H1 (cell line): ENCODE results near the gene KAT2A. TPM values are rescaled to one million over a fixed set of nuclear protein-coding genes. Genes with fewer than 3 reads are reported as not detected.

Source experiments
- CTCF ChIA-PET: fragments of 300-600 bp; sonication (Branson Sonifier 250); formaldehyde crosslinking; loops from one replicate; lab custom pipeline; 2021; ENCODE audit not compliant: partially characterized antibody; lab: Charles Lee
- POLR2A ChIA-PET: fragments of 300-600 bp; sonication (Branson Sonifier 250); formaldehyde crosslinking; loops from one replicate; lab custom pipeline; 2021; ENCODE audit warnings: inconsistent platforms; ENCODE audit not compliant: partially characterized antibody; lab: Charles Lee
- DNase-seq, 2 experiments: peaks; one replicate each; pipeline versions ENCODE4 v3.0.0 to v3.0.0-alpha.2; 2010 to 2022; ENCODE audit warnings: low spot score in 2 of 2, low read depth in 1 of 2, mixed read lengths in 1 of 2
- FAIRE-seq: peaks from 2 replicates; lab custom pipeline; 2011; peaks lifted over from hg19 to GRCh38; lab: Jason Lieb, UNC
- H2AFZ ChIP-seq: 2 replicates; pipeline ENCODE4 v1.8.1; 2012; ENCODE audit warnings: low read length, inconsistent platforms
- H2AK5ac ChIP-seq: 2 replicates; pipeline ENCODE4 v1.6.1; 2013; ENCODE audit warnings: low read depth, low read length
- H2BK120ac ChIP-seq: replicated peaks from 2 replicates; pipeline ENCODE3; 2013; ENCODE audit warnings: low read depth, low read length, inconsistent platforms
- H2BK12ac ChIP-seq: 2 replicates; pipeline ENCODE4 v1.6.1; 2013; ENCODE audit warnings: low read depth, low read length
- H2BK15ac ChIP-seq: 2 replicates; pipeline ENCODE4 v1.6.1; 2013; ENCODE audit warnings: low read length
- H2BK20ac ChIP-seq: 2 replicates; pipeline ENCODE4 v1.6.1; 2013; ENCODE audit warnings: low read length
- H2BK5ac ChIP-seq: 2 replicates; pipeline ENCODE4 v1.6.1; 2013; ENCODE audit warnings: low read depth, low read length
- H3K14ac ChIP-seq: 2 replicates; pipeline ENCODE4 v1.6.1; 2013; ENCODE audit warnings: inconsistent platforms; ENCODE audit not compliant: insufficient read length
- H3K18ac ChIP-seq: 2 replicates; pipeline ENCODE4 v1.6.1; 2013; ENCODE audit warnings: low read length; ENCODE audit errors: extremely low read depth
- H3K23ac ChIP-seq: 2 replicates; pipeline ENCODE4 v1.6.1; 2013; ENCODE audit warnings: inconsistent platforms; ENCODE audit not compliant: insufficient read length
- H3K23me2 ChIP-seq: 2 replicates; pipeline ENCODE4 v1.6.1; 2013; ENCODE audit warnings: low read depth, low read length
- H3K27ac ChIP-seq: 2 replicates; pipeline ENCODE4 v1.6.1; 2011; ENCODE audit warnings: low read depth, low read length, inconsistent platforms
- H3K27me3 ChIP-seq, 4 experiments: replicated peaks in 1 of 4; 1 replicate in 1 of 4; 2 replicates in 3 of 4; pipeline versions ENCODE4 v1.6.1 to v1.8.1; 2011 to 2013; ENCODE audit warnings: low read length in 3 of 4, mild to moderate bottlenecking in 3 of 4, inconsistent platforms in 2 of 4, mixed read lengths in 2 of 4, moderate library complexity in 1 of 4; ENCODE audit not compliant: control insufficient read depth in 3 of 4, insufficient read depth in 3 of 4; ENCODE audit errors: extremely low read depth in 1 of 4
- H3K36me3 ChIP-seq, 4 experiments: 2 replicates each; pipeline versions ENCODE4 v1.6.1 to v1.8.1; 2011 to 2013; ENCODE audit warnings: mild to moderate bottlenecking in 4 of 4, low read length in 3 of 4, moderate library complexity in 2 of 4, control low read depth in 1 of 4, inconsistent platforms in 1 of 4; ENCODE audit not compliant: insufficient read depth in 4 of 4, control insufficient read depth in 2 of 4
- H3K4ac ChIP-seq: replicated peaks from 2 replicates; pipeline ENCODE3; 2013; ENCODE audit warnings: low read length, low read depth, mixed read lengths, inconsistent platforms; ENCODE audit not compliant: insufficient read length
- H3K4me1 ChIP-seq, 4 experiments: replicated peaks in 1 of 4; 1 replicate in 1 of 4; 2 replicates in 3 of 4; pipeline versions ENCODE4 v1.6.1 to v1.8.1; 2011 to 2013; ENCODE audit warnings: low read length in 3 of 4, inconsistent platforms in 2 of 4, mixed read lengths in 1 of 4; ENCODE audit not compliant: insufficient read depth in 4 of 4, control insufficient read depth in 3 of 4
- H3K4me2 ChIP-seq, 2 experiments: 2 replicates each; pipeline versions ENCODE4 v1.6.1 to v1.8.1; 2011 to 2013; ENCODE audit warnings: low read depth in 2 of 2, low read length in 2 of 2, control low read depth in 1 of 2, inconsistent platforms in 1 of 2, mild to moderate bottlenecking in 1 of 2; ENCODE audit not compliant: insufficient read depth in 1 of 2
- H3K4me3 ChIP-seq, 4 experiments: fragments of 200-600, 300-600 bp in 1 of 4; sonication (generic), shearing (Covaris generic), sonication (Bioruptor Twin) in 1 of 4; 2 replicates each; pipeline versions ENCODE4 v1.5.1 to v1.8.1; 2011 to 2016; ENCODE audit warnings: low read length in 4 of 4, low read depth in 3 of 4, control low read depth in 2 of 4, inconsistent platforms in 2 of 4, mild to moderate bottlenecking in 2 of 4, mixed read lengths in 1 of 4, moderate library complexity in 1 of 4; ENCODE audit not compliant: insufficient read depth in 2 of 4; ENCODE audit errors: extremely low read depth in 1 of 4
- H3K56ac ChIP-seq: replicated peaks from 2 replicates; pipeline ENCODE3; 2013; ENCODE audit warnings: low read depth, mild to moderate bottlenecking, mixed read lengths, low read length, inconsistent platforms; ENCODE audit not compliant: insufficient read length
- H3K79me1 ChIP-seq: 2 replicates; pipeline ENCODE4 v1.6.1; 2013; ENCODE audit warnings: low read depth, low read length, control low read depth
- H3K79me2 ChIP-seq, 2 experiments: 2 replicates each; pipeline versions ENCODE4 v1.6.1 to v1.8.1; 2012 to 2013; ENCODE audit warnings: low read length in 2 of 2, mild to moderate bottlenecking in 2 of 2, inconsistent platforms in 1 of 2; ENCODE audit not compliant: insufficient read depth in 2 of 2, control insufficient read depth in 1 of 2
- H3K9ac ChIP-seq, 4 experiments: replicated peaks in 1 of 4; 1 replicate in 1 of 4; 2 replicates in 3 of 4; pipeline versions ENCODE4 v1.6.1 to v1.8.1; 2011 to 2013; ENCODE audit warnings: low read depth in 3 of 4, low read length in 3 of 4, control low read depth in 2 of 4, mild to moderate bottlenecking in 2 of 4, moderate library complexity in 2 of 4, inconsistent platforms in 1 of 4; ENCODE audit errors: extremely low read depth in 1 of 4
- H3K9me3 ChIP-seq, 2 experiments: 2 replicates each; pipeline versions ENCODE4 v1.6.1 to v1.8.1; 2012 to 2013; ENCODE audit warnings: mild to moderate bottlenecking in 2 of 2, moderate library complexity in 2 of 2, control low read depth in 1 of 2, inconsistent platforms in 1 of 2, low read depth in 1 of 2, low read length in 1 of 2, mixed read lengths in 1 of 2; ENCODE audit not compliant: insufficient read depth in 2 of 2
- H4K20me1 ChIP-seq, 2 experiments: replicated peaks in 1 of 2; 2 replicates each; pipeline versions ENCODE3 to v1.8.1; 2011 to 2013; ENCODE audit warnings: inconsistent platforms in 2 of 2, low read length in 2 of 2, mild to moderate bottlenecking in 1 of 2; ENCODE audit not compliant: insufficient read depth in 2 of 2, control insufficient read depth in 1 of 2
- H4K5ac ChIP-seq: 2 replicates; pipeline ENCODE4 v1.6.1; 2013; ENCODE audit warnings: low read length, low read depth, mixed read lengths, inconsistent platforms; ENCODE audit not compliant: insufficient read length
- H4K8ac ChIP-seq: 2 replicates; pipeline ENCODE4 v1.8.0; 2013; ENCODE audit warnings: mild to moderate bottlenecking, moderate library complexity, low read length, inconsistent platforms; ENCODE audit not compliant: insufficient read depth; ENCODE audit errors: extremely low read depth
- H4K91ac ChIP-seq: replicated peaks from 2 replicates; pipeline ENCODE3; 2013; ENCODE audit warnings: low read length, mixed read lengths, inconsistent platforms; ENCODE audit not compliant: insufficient read length
- CHD1 ChIP-seq: IDR thresholded peaks from 2 replicates; pipeline ENCODE4 v1.6.1; 2012; ENCODE audit warnings: low read depth, low read length, improper control_type of control experiment
- CTCF ChIP-seq, 3 experiments: IDR thresholded peaks; 1 replicate in 2 of 3; 2 replicates in 1 of 3; pipeline versions ENCODE4 v1.5.1 to v1.6.1; 2011; ENCODE audit warnings: low read length in 3 of 3, mild to moderate bottlenecking in 3 of 3, inconsistent platforms in 2 of 3, low read depth in 1 of 3, moderate library complexity in 1 of 3; ENCODE audit not compliant: insufficient read depth in 1 of 3; ENCODE audit errors: control extremely low read depth in 1 of 3
- E2F6 ChIP-seq: IDR thresholded peaks from 2 replicates; pipeline ENCODE4 v1.6.1; 2012; ENCODE audit warnings: inconsistent platforms
- KDM5A ChIP-seq: fragments of 200-600 bp; IDR thresholded peaks from 2 replicates; pipeline ENCODE4 v1.7.1; 2012; ENCODE audit warnings: mild to moderate bottlenecking, low read length, inconsistent platforms, mixed read lengths
- MAFK ChIP-seq: IDR thresholded peaks from 2 replicates; pipeline ENCODE4 v1.6.1; 2012; ENCODE audit warnings: low read depth, mild to moderate bottlenecking, improper control_type of control experiment, low read length
- RAD21 ChIP-seq, 2 experiments: IDR thresholded peaks in 1 of 2; conservative IDR thresholded peaks in 1 of 2; 2 replicates each; pipeline ENCODE4 v1.6.1; 2011; ENCODE audit warnings: low read depth in 2 of 2, low read length in 2 of 2, improper control_type of control experiment in 1 of 2, inconsistent platforms in 1 of 2, mild to moderate bottlenecking in 1 of 2, moderate library complexity in 1 of 2
- SRF ChIP-seq: IDR thresholded peaks from 2 replicates; pipeline ENCODE4 v1.6.1; 2011; ENCODE audit warnings: mild to moderate bottlenecking, low read depth, low read length, moderate library complexity
- USF2 ChIP-seq: IDR thresholded peaks from 2 replicates; pipeline ENCODE4 v1.6.1; 2011; ENCODE audit warnings: low read length, improper control_type of control experiment
- WGBS, 2 experiments: shearing (Covaris generic) in 1 of 2; methylation state at CpG; one replicate each; pipeline versions ENCODE4 v1.1.6 to v1.1.7; 2013 to 2015; ENCODE audit warnings: low lambda C conversion rate in 2 of 2, mixed read lengths in 2 of 2, inconsistent platforms in 1 of 2, low coverage in 1 of 2, missing lambda C conversion rate in 1 of 2; ENCODE audit not compliant: insufficient replicate concordance in 2 of 2, insufficient coverage in 1 of 2, insufficient read length in 1 of 2; ENCODE audit errors: extremely low coverage in 1 of 2, missing lambda C conversion rate in 1 of 2; 5-methylcytosine and 5-hydroxymethylcytosine counted together
- polyA plus RNA-seq, 7 experiments: library from polyadenylated mRNA; depleted of rRNA in 3 of 7; stranded (reverse) in 5 of 7; unstranded in 2 of 7; fragments of >200 nt in 5 of 7; fragments of 200-250 nt in 2 of 7; gene quantifications; 1 replicate in 5 of 7; 2 replicates in 1 of 7; 4 replicates in 1 of 7; pipeline versions ENCODE4 v1.2.1 to v1.2.3, GENCODE V29; 2011 to 2013; ENCODE audit warnings: missing spikeins in 2 of 7, mixed read lengths in 2 of 7
- total RNA-seq: library from RNA; stranded (reverse); fragmentation: NEBNext Ultra II Directional; extraction: Animal tissue kit (Norgen Biotek cat#: 25700); gene quantifications from 2 replicates; pipeline ENCODE4 v1.2.1, GENCODE V29; 2021

KAT2A gene
- total and polyA plus RNA-seq, 2 of the 8 experiments (the other 6 are each of a cell fraction or from before 2014, with no cell fraction given): 34.2 to 40.1 TPM

GRCh38 chr17:42118545-42118944 is 2.6 kb downstream of the KAT2A start:
- 82% methylated on average over 2 of the region's 2 CpGs; no CpG with 5 or more reads in 1 of the 2 experiments for WGBS, 2 experiments
- no peak overlapping the region for H3K9ac ChIP-seq
- H4K91ac ChIP-seq: no peak overlapping the region
- no peak overlapping the region for H2BK15ac ChIP-seq
- H3K4me2 ChIP-seq: no peak overlapping the region
- H3K27me3 ChIP-seq: no peaks in the 10 kb centered on the region; a peak in 2 of 7 replicates
- peaks cover 0 to 5% of the 10 kb centered on the region in 2 experiments for H4K20me1 ChIP-seq
- no peak overlapping the region for H3K27ac ChIP-seq
- no peak overlapping the region for H2BK5ac ChIP-seq
- H3K18ac ChIP-seq: no peak overlapping the region
- no peaks in the 10 kb centered on the region for H3K79me2 ChIP-seq
- H3K23ac ChIP-seq: no peak overlapping the region
- H4K5ac ChIP-seq: no peak overlapping the region
- H3K4ac ChIP-seq: no peak overlapping the region
- H2AFZ ChIP-seq: no peak overlapping the region
- peaks cover 3 to 18% (median 5%) of the 10 kb centered on the region in 4 experiments; a peak in 6 of 8 replicates for H3K36me3 ChIP-seq
- FAIRE-seq: no peak
- ChIA-PET CTCF (interaction anchor here (0.6 to 39.4 kb wide), 23 partner anchors 14 to 332 kb away, joined by 3 to 1084 read pairs (median 9); partner anchors contain the start of genes DNAJC7, JUP, KCNH4 and NKIRAS2), POLR2A (interaction anchor here (0.6 to 1.0 kb wide), 2 partner anchors 97 to 739 kb away, joined by 3 to 4 read pairs; no protein-coding TSS in a partner anchor)
- H2AK5ac ChIP-seq: no peak overlapping the region
- no peaks in the 10 kb centered on the region; the same call in 1 of the 2 replicates for H3K79me1 ChIP-seq
- H2BK12ac ChIP-seq: no peak overlapping the region
- H3K56ac ChIP-seq: no peak overlapping the region
- no peak overlapping the region for H3K4me3 ChIP-seq
- peaks cover 0 to 17% (median 13%) of the 10 kb centered on the region in 4 experiments; a peak in 6 of 7 replicates for H3K4me1 ChIP-seq
- H2BK20ac ChIP-seq: no peak overlapping the region
- peak in 1 of 2 experiments; percentile 66 for DNase-seq
- H2BK120ac ChIP-seq: no peak overlapping the region
- no peak overlapping the region for H3K14ac ChIP-seq
- H3K23me2 ChIP-seq: peaks cover 10% of the 10 kb centered on the region
- no peaks in the 10 kb centered on the region for H3K9me3 ChIP-seq
- no peak overlapping the region for H4K8ac ChIP-seq
- TF ChIP-seq USF2: no peak
- TF ChIP-seq MAFK: no peak
- no peak for TF ChIP-seq CHD1
- peak; percentile 58 to 69 (median 61) for TF ChIP-seq CTCF (IDR thresholded peaks at IDR 0.05; ENCODE audit: control extremely low read depth in 1 of 3, insufficient read depth in 1 of 3, low read depth in 1 of 3, low read length in 3 of 3)
- peak; percentile 38 to 62 for TF ChIP-seq RAD21 (IDR thresholded peaks at IDR 0.05 in 1 of 2, conservative IDR thresholded peaks at IDR 0.05 in 1 of 2; ENCODE audit: low read depth in 2 of 2, low read length in 2 of 2)
- TF ChIP-seq SRF: no peak
- TF ChIP-seq KDM5A: no peak
- TF ChIP-seq E2F6: no peak
